ENCODE measurements around the gene ATE1. TPM values are rescaled to one million over a fixed set of nuclear protein-coding genes. Genes with fewer than 3 reads are reported as not detected.

ATE1 gene
- total RNA-seq, 1 experiment from 2014 or later = 39.2 TPM

GRCh38 chr10:121796342-121796741 lies 131.5 kb downstream of the ATE1 start:
- TF ChIP-seq EZH2 (IDR thresholded peaks at IDR 0.05) (no peak), MAX (IDR thresholded peaks at IDR 0.05) (no peak), ELF1 (IDR thresholded peaks at IDR 0.05; ENCODE audit: borderline replicate concordance, low read depth) (no peak), YY1 (IDR thresholded peaks at IDR 0.05; ENCODE audit: extremely low read depth, insufficient replicate concordance, low read depth, low read length) (no peak), EZH2phosphoT487 (IDR thresholded peaks at IDR 0.05; ENCODE audit: borderline replicate concordance) (no peak), EGR1 (IDR thresholded peaks at IDR 0.05; ENCODE audit: low read depth) (no peak), TCF7L2 (IDR thresholded peaks at IDR 0.05; ENCODE audit: borderline replicate concordance, extremely low read depth, insufficient read depth, insufficient read length) (no peak)
- DNase-seq (ENCODE audit: low read depth, low spot score) (no peak), ATAC-seq (no peak)
- no peaks in the 10 kb centered on the region for H3K9me2 ChIP-seq (ENCODE audit: insufficient read depth)
- H4K20me1 ChIP-seq (ENCODE audit: insufficient read depth) = no peaks in the 10 kb centered on the region
- H3K4me2 ChIP-seq (ENCODE audit: low read length) = no peak overlapping the region
- no peak overlapping the region for H3K27ac ChIP-seq (ENCODE audit: low read depth, low read length)
- POLR2A ChIA-PET = no interaction called here
- no peaks in the 10 kb centered on the region for H3K79me2 ChIP-seq (ENCODE audit: insufficient read depth, low read length)
- RAD21 ChIA-PET (ENCODE audit: low non-redundant PET in 1 of 2, low total read pairs in 2 of 2, uncharacterized antibody in 2 of 2, unreplicated experiment in 2 of 2) = no interaction called here
- no peak overlapping the region for H2AFZ ChIP-seq (ENCODE audit: low read depth, low read length, poor library complexity, severe bottlenecking)
- H3K9me3 ChIP-seq (ENCODE audit: control insufficient read depth in 1 of 2, insufficient read depth in 1 of 2, low read depth in 1 of 2, low read length in 2 of 2) = no peaks in the 10 kb centered on the region
- CTCF ChIA-PET = no interaction called here
- H3K4me3 ChIP-seq (replicated peaks in 1 of 2; ENCODE audit: low read depth in 1 of 2, low read length in 2 of 2) = no peak overlapping the region
- no TSS peak for BruUV-seq (replicated peaks)
- intact Hi-C loops (cut with micrococcal nuclease) = no loop called here
- no peaks in the 10 kb centered on the region for H3K36me3 ChIP-seq (ENCODE audit: control insufficient read depth in 1 of 2, insufficient read depth in 2 of 2, low read length in 2 of 2)
- no peak overlapping the region for H3K9ac ChIP-seq (ENCODE audit: low read length)
- no peaks in the 10 kb centered on the region for H3K4me1 ChIP-seq (ENCODE audit: control insufficient read depth in 1 of 2, insufficient read depth in 2 of 2, low read length in 2 of 2)
- no peaks in the 10 kb centered on the region for H3K27me3 ChIP-seq (ENCODE audit: insufficient read depth, low read length)

- no peaks in the 10 kb centered on the region for H4K20me1 ChIP-seq (ENCODE audit: insufficient read depth)
- no TSS peak for BruUV-seq (replicated peaks)
- no peak overlapping the region for H3K4me2 ChIP-seq (ENCODE audit: low read length)
- ChIA-PET RAD21 (ENCODE audit: low non-redundant PET in 1 of 2, low total read pairs in 2 of 2, uncharacterized antibody in 2 of 2, unreplicated experiment in 2 of 2) (no interaction called here), CTCF (no interaction called here), POLR2A (interaction anchor here (0.6 kb wide), 1 partner anchor 815 kb away, joined by 3 read pairs; no protein-coding TSS in a partner anchor)
- DNase-seq (ENCODE audit: low read depth, low spot score) (no peak), ATAC-seq (no peak)
- H3K4me3 ChIP-seq (replicated peaks in 1 of 2; ENCODE audit: low read depth in 1 of 2, low read length in 2 of 2) = no peak overlapping the region
- H3K9me3 ChIP-seq (ENCODE audit: control insufficient read depth in 1 of 2, insufficient read depth in 1 of 2, low read depth in 1 of 2, low read length in 2 of 2) = no peaks in the 10 kb centered on the region
- intact Hi-C loops (cut with micrococcal nuclease) = no loop called here
- H3K79me2 ChIP-seq (ENCODE audit: insufficient read depth, low read length) = no peaks in the 10 kb centered on the region
- TF ChIP-seq ATF3 (IDR thresholded peaks at IDR 0.05) (no peak), POLR2AphosphoS5 (IDR thresholded peaks at IDR 0.05; ENCODE audit: low read depth, low read length) (no peak), TCF7L2 (IDR thresholded peaks at IDR 0.05; ENCODE audit: borderline replicate concordance, extremely low read depth, insufficient read depth, insufficient read length) (no peak), ZNF274 (IDR thresholded peaks at IDR 0.05; ENCODE audit: low read depth, low read length) (no peak), CEBPB (IDR thresholded peaks at IDR 0.05; ENCODE audit: low read depth) (no peak), ELF1 (IDR thresholded peaks at IDR 0.05; ENCODE audit: borderline replicate concordance, low read depth) (no peak), SP1 (IDR thresholded peaks at IDR 0.05; ENCODE audit: low read depth) (no peak), YY1 (IDR thresholded peaks at IDR 0.05; ENCODE audit: extremely low read depth, insufficient replicate concordance, low read depth, low read length) (no peak), SIN3A (IDR thresholded peaks at IDR 0.05; ENCODE audit: low read depth) (no peak), REST (IDR thresholded peaks at IDR 0.05; ENCODE audit: low read depth) (no peak), FOSL1 (IDR thresholded peaks at IDR 0.05; ENCODE audit: low read depth) (no peak), POLR2A (IDR thresholded peaks at IDR 0.05; ENCODE audit: borderline replicate concordance, extremely low read depth, insufficient read depth, insufficient read length) (no peak), JUND (IDR thresholded peaks at IDR 0.05) (no peak), SRF (IDR thresholded peaks at IDR 0.05; ENCODE audit: low read depth) (no peak), RAD21 (IDR thresholded peaks at IDR 0.05; ENCODE audit: low read depth) (no peak)
- H3K4me1 ChIP-seq (ENCODE audit: control insufficient read depth in 1 of 2, insufficient read depth in 2 of 2, low read length in 2 of 2) = peaks cover 0 to 2% of the 10 kb centered on the region in 2 experiments; a peak in 1 of 4 replicates
- no peak overlapping the region for H2AFZ ChIP-seq (ENCODE audit: low read depth, low read length, poor library complexity, severe bottlenecking)
- no peaks in the 10 kb centered on the region for H3K9me2 ChIP-seq (ENCODE audit: insufficient read depth)
- no peak overlapping the region for H3K27ac ChIP-seq (ENCODE audit: low read depth, low read length)
- no peaks in the 10 kb centered on the region for H3K36me3 ChIP-seq (ENCODE audit: control insufficient read depth in 1 of 2, insufficient read depth in 2 of 2, low read length in 2 of 2)
- no peaks in the 10 kb centered on the region for H3K27me3 ChIP-seq (ENCODE audit: insufficient read depth, low read length)
- H3K9ac ChIP-seq (ENCODE audit: low read length) = no peak overlapping the region
These were observed 135.6 kb downstream of the ATE1 start for GRCh38 chr10:121792198-121792597.

Measured in HCT116 (cell line).